ENCODE measurements around the gene AIPL1.

Gene AIPL1

DNA sequence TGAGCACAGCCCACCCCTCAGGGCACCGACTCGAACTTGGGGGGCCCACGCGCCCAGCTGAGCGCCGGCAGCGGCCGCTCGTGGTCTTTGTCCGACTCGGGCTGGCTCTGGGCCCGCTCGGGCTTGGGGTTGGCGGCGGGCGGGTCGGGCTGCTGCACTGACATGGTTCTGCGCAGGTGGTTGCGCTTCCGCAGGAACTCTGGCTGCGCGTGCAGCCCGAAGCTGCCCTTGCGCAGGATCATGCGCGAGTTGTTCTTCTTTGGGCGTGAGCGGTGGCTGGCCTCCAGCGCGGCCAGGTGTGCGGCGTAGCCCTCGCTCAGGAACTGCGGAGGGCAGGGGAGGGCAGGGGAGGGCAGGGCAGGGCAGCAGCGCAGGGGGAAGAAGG, 20.4 kb upstream of the AIPL1 start:
- TF ChIP-seq, protein P1, sequence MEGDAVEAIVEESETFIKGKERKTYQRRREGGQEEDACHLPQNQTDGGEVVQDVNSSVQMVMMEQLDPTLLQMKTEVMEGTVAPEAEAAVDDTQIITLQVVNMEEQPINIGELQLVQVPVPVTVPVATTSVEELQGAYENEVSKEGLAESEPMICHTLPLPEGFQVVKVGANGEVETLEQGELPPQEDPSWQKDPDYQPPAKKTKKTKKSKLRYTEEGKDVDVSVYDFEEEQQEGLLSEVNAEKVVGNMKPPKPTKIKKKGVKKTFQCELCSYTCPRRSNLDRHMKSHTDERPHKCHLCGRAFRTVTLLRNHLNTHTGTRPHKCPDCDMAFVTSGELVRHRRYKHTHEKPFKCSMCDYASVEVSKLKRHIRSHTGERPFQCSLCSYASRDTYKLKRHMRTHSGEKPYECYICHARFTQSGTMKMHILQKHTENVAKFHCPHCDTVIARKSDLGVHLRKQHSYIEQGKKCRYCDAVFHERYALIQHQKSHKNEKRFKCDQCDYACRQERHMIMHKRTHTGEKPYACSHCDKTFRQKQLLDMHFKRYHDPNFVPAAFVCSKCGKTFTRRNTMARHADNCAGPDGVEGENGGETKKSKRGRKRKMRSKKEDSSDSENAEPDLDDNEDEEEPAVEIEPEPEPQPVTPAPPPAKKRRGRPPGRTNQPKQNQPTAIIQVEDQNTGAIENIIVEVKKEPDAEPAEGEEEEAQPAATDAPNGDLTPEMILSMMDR (IDR thresholded peaks at IDR 0.05; ENCODE audit: low read depth, low read length, missing control alignments) = no peak
- peak overlapping the region; percentile 34 for H3K4me3 ChIP-seq (ENCODE audit: low read depth, low read length)
- no peak for DNase-seq (ENCODE audit: low read depth)

DNA sequence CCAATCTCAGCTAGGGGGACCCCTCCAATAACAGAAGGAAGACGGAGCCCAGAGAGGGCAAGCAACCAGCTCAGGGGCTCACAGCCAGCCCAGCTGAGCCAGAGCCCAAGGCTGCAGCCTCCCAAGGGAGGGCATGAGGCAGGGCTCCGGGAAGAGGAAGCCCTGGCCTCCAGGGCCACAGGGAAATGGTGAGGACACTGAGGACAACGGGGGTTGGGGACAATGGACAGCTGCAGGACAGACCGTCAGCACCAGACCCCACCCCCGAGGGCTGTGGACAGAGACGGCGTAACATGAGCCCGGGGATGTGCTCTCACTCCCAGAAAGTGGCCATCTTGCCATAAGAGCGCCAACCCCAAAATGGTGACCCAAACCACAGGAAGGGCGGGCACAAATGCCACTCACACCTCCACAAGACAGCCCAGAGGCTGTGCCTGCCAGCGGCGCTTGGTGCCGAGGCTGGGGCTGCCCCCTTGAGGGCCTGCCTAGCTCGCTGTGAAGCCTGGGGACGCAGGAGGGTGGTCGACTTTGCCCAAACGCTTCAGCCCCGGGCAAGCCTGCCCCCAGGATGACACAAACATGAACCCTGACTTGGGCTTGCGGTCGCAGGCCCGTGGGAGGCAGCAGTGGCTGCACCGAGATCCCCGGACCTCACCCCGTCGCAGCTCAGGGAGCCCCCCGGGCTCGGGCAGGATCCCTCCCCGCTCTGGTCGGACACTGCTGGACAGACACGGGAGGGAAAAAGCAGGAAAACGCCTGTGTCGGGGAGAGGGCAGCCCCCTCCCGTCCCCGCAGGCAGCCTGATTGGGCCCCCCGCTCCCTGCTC, 19.8 kb upstream of the AIPL1 start:
- no peak for DNase-seq (ENCODE audit: low read depth)
- peak overlapping the region; percentile 34 for H3K4me3 ChIP-seq (ENCODE audit: low read depth, low read length)
- TF ChIP-seq, protein P1 (IDR thresholded peaks at IDR 0.05; ENCODE audit: low read depth, low read length, missing control alignments) = no peak

GRCh38 chr17:6453279-6454024, 18.5 kb upstream of the AIPL1 start:
- no peak overlapping the region for H3K4me3 ChIP-seq (ENCODE audit: low read depth, low read length)
- TF ChIP-seq, protein P1 (IDR thresholded peaks at IDR 0.05; ENCODE audit: low read depth, low read length, missing control alignments) = no peak
- DNase-seq (ENCODE audit: low read depth) = no peak

GRCh38 chr17:6452471-6453266, 17.7 kb upstream of the AIPL1 start:
- TF ChIP-seq, protein P1 (IDR thresholded peaks at IDR 0.05; ENCODE audit: low read depth, low read length, missing control alignments) = no peak
- H3K4me3 ChIP-seq (ENCODE audit: low read depth, low read length) = no peak overlapping the region
- no peak for DNase-seq (ENCODE audit: low read depth)

GRCh38 chr17:6450926-6451832, 16.3 kb upstream of the AIPL1 start:
- TF ChIP-seq, protein P1 (IDR thresholded peaks at IDR 0.05; ENCODE audit: low read depth, low read length, missing control alignments) = no peak
- no peak for DNase-seq (ENCODE audit: low read depth)
- H3K4me3 ChIP-seq (ENCODE audit: low read depth, low read length) = no peak overlapping the region

- DNase-seq (ENCODE audit: low read depth) = no peak
- TF ChIP-seq, protein P1 (IDR thresholded peaks at IDR 0.05; ENCODE audit: low read depth, low read length, missing control alignments) = no peak
- no peak overlapping the region for H3K4me3 ChIP-seq (ENCODE audit: low read depth, low read length)
These were observed 14.4 kb upstream of the AIPL1 start for GRCh38 chr17:6449307-6449706.
